PC-3 (cell line): Measurements from ENCODE around the gene RTP3. TPM values are rescaled to one million over a fixed set of nuclear protein-coding genes. Genes with fewer than 3 reads are reported as not detected.
A peak's percentile ranks its signal among the peaks of the same experiment; 100 is the strongest.

Source experiments
- ATAC-seq: fragments of 200-7000 bp; cut with Tn5 transposase; 2 replicates; pipeline ENCODE4 v1.9.1; 2020; ENCODE audit warnings: mild to moderate bottlenecking, moderate library complexity
- BruUV-seq: library from RNA; stranded (reverse); fragments of 400-500 nt; replicated peaks from 2 replicates; lab custom pipeline; 2021; lab: Mats Ljungman, UMichigan
- CTCF ChIA-PET: fragments of 300-600 bp; sonication (Branson Sonifier 250); formaldehyde crosslinking; loops from one replicate; lab custom pipeline; 2022; ENCODE audit warnings: antibody characterized with exemption; lab: Charles Lee
- POLR2A ChIA-PET: fragments of 300-600 bp; sonication (Branson Sonifier 250); formaldehyde crosslinking; loops from one replicate; lab custom pipeline; 2022; ENCODE audit warnings: antibody characterized with exemption; ENCODE audit not compliant: unreplicated experiment; lab: Charles Lee
- DNase-seq: peaks from one replicate; pipeline ENCODE4 v3.0.0-alpha.2; 2015
- H2AFZ ChIP-seq: fragments of 300-600 bp; sonication (generic); 2 replicates; pipeline ENCODE4 v1.6.0; 2016; ENCODE audit warnings: antibody characterized with exemption, low read length
- H3F3A ChIP-seq: fragments of 300-600 bp; sonication (generic); one replicate; pipeline ENCODE4 v1.6.0; 2017; ENCODE audit warnings: antibody characterized with exemption, low read length, control low read depth, mild to moderate bottlenecking; ENCODE audit not compliant: unreplicated experiment
- H3K27ac ChIP-seq: fragments of 300-600 bp; sonication (generic); 2 replicates; pipeline ENCODE4 v1.5.1; 2016; ENCODE audit warnings: mild to moderate bottlenecking, low read length
- H3K27me3 ChIP-seq: fragments of 300-600 bp; sonication (generic); 2 replicates; pipeline ENCODE4 v1.6.1; 2016; ENCODE audit warnings: low read length, mixed read lengths
- H3K36me3 ChIP-seq: fragments of 300-600 bp; sonication (generic); 2 replicates; pipeline ENCODE4 v1.6.1; 2016; ENCODE audit warnings: low read depth, mixed run types, low read length, mixed read lengths
- H3K4me1 ChIP-seq: fragments of 300-600 bp; sonication (generic); 2 replicates; pipeline ENCODE4 v1.5.1; 2016; ENCODE audit warnings: low read length; ENCODE audit not compliant: insufficient read depth
- H3K4me2 ChIP-seq: fragments of 300-600 bp; sonication (generic); 2 replicates; pipeline ENCODE4 v1.6.0; 2016; ENCODE audit warnings: low read length
- H3K4me3 ChIP-seq: fragments of 300-600 bp; sonication (generic); 2 replicates; pipeline ENCODE4 v1.5.1; 2016; ENCODE audit warnings: mild to moderate bottlenecking, low read length, mixed read lengths
- H3K79me2 ChIP-seq: fragments of 300-600 bp; sonication (generic); 2 replicates; pipeline ENCODE4 v1.6.1; 2017; ENCODE audit warnings: low read length, mixed read lengths
- H3K9ac ChIP-seq: fragments of 300-600 bp; sonication (generic); 2 replicates; pipeline ENCODE4 v1.6.0; 2016; ENCODE audit warnings: mild to moderate bottlenecking, low read length
- H3K9me2 ChIP-seq: fragments of 300-600 bp; sonication (generic); replicated peaks from 2 replicates; pipeline ENCODE4 v1.6.1; 2016; ENCODE audit warnings: mixed run types, low read length, mixed read lengths
- H3K9me3 ChIP-seq: fragments of 300-600 bp; sonication (generic); 2 replicates; pipeline ENCODE4 v1.6.1; 2016; ENCODE audit warnings: low read length, mixed read lengths
- H4K20me1 ChIP-seq: fragments of 300-600 bp; sonication (generic); 2 replicates; pipeline ENCODE4 v1.6.1; 2016; ENCODE audit warnings: low read length, mixed read lengths
- CTCF ChIP-seq: fragments of 300-600 bp; sonication (generic); conservative IDR thresholded peaks from 2 replicates; pipeline ENCODE4 v1.5.1; 2017; ENCODE audit warnings: antibody characterized with exemption, low read depth, mild to moderate bottlenecking, low read length
- EZH2 ChIP-seq: fragments of 300-600 bp; sonication (generic); IDR thresholded peaks from one replicate; pipeline ENCODE4 v1.6.1; 2017; ENCODE audit warnings: antibody characterized with exemption, mild to moderate bottlenecking, low read length; ENCODE audit not compliant: unreplicated experiment
- EZH2phosphoT487 ChIP-seq: fragments of 300-600 bp; sonication (generic); IDR thresholded peaks from 2 replicates; pipeline ENCODE4 v1.6.1; 2018; ENCODE audit warnings: mild to moderate bottlenecking, antibody characterized with exemption, low read length, borderline replicate concordance
- intact Hi-C: fragments of 100-400 bp; cut with micrococcal nuclease; formaldehyde crosslinking; loops from 2 replicates; pipeline ENCODE4 v1.9.0; 2023
- total RNA-seq: library from RNA; depleted of rRNA; stranded (reverse); fragments of >200 nt; gene quantifications from 2 replicates; pipeline ENCODE4 v1.2.3, GENCODE V29; 2014

RTP3 gene
- total RNA-seq, 1 experiment from 2014 or later, result not detected

GRCh38 chr3:46495901-46496456 is 1.8 kb upstream of the RTP3 start:
- peak; percentile 64 for ATAC-seq
- Histone ChIP-seq H3K27ac (peak overlapping the region; percentile 15; the same call in 1 of the 2 replicates), H3K36me3 (no peaks in the 10 kb centered on the region), H3K4me1 (peaks cover 19% of the 10 kb centered on the region), H3K9ac (no peak overlapping the region), H3K9me3 (no peaks in the 10 kb centered on the region), H3F3A (no peaks in the 10 kb centered on the region), H3K4me2 (peak overlapping the region; percentile 24), H3K9me2 (no peaks in the 10 kb centered on the region), H2AFZ (peak overlapping the region; percentile 50), H4K20me1 (no peaks in the 10 kb centered on the region), H3K79me2 (no peaks in the 10 kb centered on the region), H3K4me3 (no peak overlapping the region), H3K27me3 (no peaks in the 10 kb centered on the region)
- ChIA-PET POLR2A (no interaction called here), CTCF (interaction anchor here (1.3 kb wide), 1 partner anchor 62 kb away, joined by 6 read pairs; no protein-coding TSS in a partner anchor)
- TF ChIP-seq CTCF (no peak), EZH2phosphoT487 (no peak), EZH2 (no peak)
- DNase-seq, result peak; percentile 64
- no TSS peak for BruUV-seq
- intact Hi-C loops, result no loop called here

GRCh38 chr3:46496746-46497555 is 825 bp upstream of the RTP3 start:
- H3K36me3 ChIP-seq, result no peaks in the 10 kb centered on the region
- ATAC-seq (peak; percentile 47; the same call in 1 of the 2 replicates), DNase-seq (peak; percentile 45)
- no peaks in the 10 kb centered on the region for H3F3A ChIP-seq
- no peaks in the 10 kb centered on the region for H4K20me1 ChIP-seq
- H3K4me2 ChIP-seq, result no peak overlapping the region
- H3K27ac ChIP-seq, result no peak overlapping the region
- no peaks in the 10 kb centered on the region for H3K27me3 ChIP-seq
- H3K9ac ChIP-seq, result no peak overlapping the region
- TF ChIP-seq CTCF (peak; percentile 61), EZH2phosphoT487 (no peak)
- H3K9me2 ChIP-seq, result no peaks in the 10 kb centered on the region
- H3K4me3 ChIP-seq, result no peak overlapping the region
- no peaks in the 10 kb centered on the region for H3K9me3 ChIP-seq
- intact Hi-C loops, result no loop called here
- H3K4me1 ChIP-seq, result peaks cover 20% of the 10 kb centered on the region
- BruUV-seq, result no TSS peak
- no peaks in the 10 kb centered on the region for H3K79me2 ChIP-seq
- H2AFZ ChIP-seq, result no peak overlapping the region
- CTCF ChIA-PET, result interaction anchor here (0.5 to 1.3 kb wide), 3 partner anchors 42 to 220 kb away, joined by 3 to 6 read pairs (median 4); no protein-coding TSS in a partner anchor
- POLR2A ChIA-PET, result no interaction called here
